H1 (cell line): ENCODE data around the gene SLC8A1. TPM values are rescaled to one million over a fixed set of nuclear protein-coding genes. Genes with fewer than 3 reads are reported as not detected.

Experiments used
- CTCF ChIA-PET: fragments of 300-600 bp; sonication (Branson Sonifier 250); formaldehyde crosslinking; loops from one replicate; lab custom pipeline; 2021; ENCODE audit not compliant: partially characterized antibody; lab: Charles Lee
- POLR2A ChIA-PET: fragments of 300-600 bp; sonication (Branson Sonifier 250); formaldehyde crosslinking; loops from one replicate; lab custom pipeline; 2021; ENCODE audit warnings: inconsistent platforms; ENCODE audit not compliant: partially characterized antibody; lab: Charles Lee
- DNase-seq, 2 experiments: peaks; one replicate each; pipeline versions ENCODE4 v3.0.0 to v3.0.0-alpha.2; 2010 to 2022; ENCODE audit warnings: low spot score in 2 of 2, low read depth in 1 of 2, mixed read lengths in 1 of 2
- FAIRE-seq: peaks from 2 replicates; lab custom pipeline; 2011; peaks lifted over from hg19 to GRCh38; lab: Jason Lieb, UNC
- H2AFZ ChIP-seq: 2 replicates; pipeline ENCODE4 v1.8.1; 2012; ENCODE audit warnings: low read length, inconsistent platforms
- H2AK5ac ChIP-seq: 2 replicates; pipeline ENCODE4 v1.6.1; 2013; ENCODE audit warnings: low read depth, low read length
- H2BK120ac ChIP-seq: replicated peaks from 2 replicates; pipeline ENCODE3; 2013; ENCODE audit warnings: low read depth, low read length, inconsistent platforms
- H2BK12ac ChIP-seq: 2 replicates; pipeline ENCODE4 v1.6.1; 2013; ENCODE audit warnings: low read depth, low read length
- H2BK15ac ChIP-seq: 2 replicates; pipeline ENCODE4 v1.6.1; 2013; ENCODE audit warnings: low read length
- H2BK20ac ChIP-seq: 2 replicates; pipeline ENCODE4 v1.6.1; 2013; ENCODE audit warnings: low read length
- H2BK5ac ChIP-seq: 2 replicates; pipeline ENCODE4 v1.6.1; 2013; ENCODE audit warnings: low read depth, low read length
- H3K14ac ChIP-seq: 2 replicates; pipeline ENCODE4 v1.6.1; 2013; ENCODE audit warnings: inconsistent platforms; ENCODE audit not compliant: insufficient read length
- H3K18ac ChIP-seq: 2 replicates; pipeline ENCODE4 v1.6.1; 2013; ENCODE audit warnings: low read length; ENCODE audit errors: extremely low read depth
- H3K23ac ChIP-seq: 2 replicates; pipeline ENCODE4 v1.6.1; 2013; ENCODE audit warnings: inconsistent platforms; ENCODE audit not compliant: insufficient read length
- H3K23me2 ChIP-seq: 2 replicates; pipeline ENCODE4 v1.6.1; 2013; ENCODE audit warnings: low read depth, low read length
- H3K27ac ChIP-seq: 2 replicates; pipeline ENCODE4 v1.6.1; 2011; ENCODE audit warnings: low read depth, low read length, inconsistent platforms
- H3K27me3 ChIP-seq, 4 experiments: replicated peaks in 1 of 4; 1 replicate in 1 of 4; 2 replicates in 3 of 4; pipeline versions ENCODE4 v1.6.1 to v1.8.1; 2011 to 2013; ENCODE audit warnings: low read length in 3 of 4, mild to moderate bottlenecking in 3 of 4, inconsistent platforms in 2 of 4, mixed read lengths in 2 of 4, moderate library complexity in 1 of 4; ENCODE audit not compliant: control insufficient read depth in 3 of 4, insufficient read depth in 3 of 4; ENCODE audit errors: extremely low read depth in 1 of 4
- H3K36me3 ChIP-seq, 4 experiments: 2 replicates each; pipeline versions ENCODE4 v1.6.1 to v1.8.1; 2011 to 2013; ENCODE audit warnings: mild to moderate bottlenecking in 4 of 4, low read length in 3 of 4, moderate library complexity in 2 of 4, control low read depth in 1 of 4, inconsistent platforms in 1 of 4; ENCODE audit not compliant: insufficient read depth in 4 of 4, control insufficient read depth in 2 of 4
- H3K4ac ChIP-seq: replicated peaks from 2 replicates; pipeline ENCODE3; 2013; ENCODE audit warnings: low read length, low read depth, mixed read lengths, inconsistent platforms; ENCODE audit not compliant: insufficient read length
- H3K4me1 ChIP-seq, 4 experiments: replicated peaks in 1 of 4; 1 replicate in 1 of 4; 2 replicates in 3 of 4; pipeline versions ENCODE4 v1.6.1 to v1.8.1; 2011 to 2013; ENCODE audit warnings: low read length in 3 of 4, inconsistent platforms in 2 of 4, mixed read lengths in 1 of 4; ENCODE audit not compliant: insufficient read depth in 4 of 4, control insufficient read depth in 3 of 4
- H3K4me2 ChIP-seq, 2 experiments: 2 replicates each; pipeline versions ENCODE4 v1.6.1 to v1.8.1; 2011 to 2013; ENCODE audit warnings: low read depth in 2 of 2, low read length in 2 of 2, control low read depth in 1 of 2, inconsistent platforms in 1 of 2, mild to moderate bottlenecking in 1 of 2; ENCODE audit not compliant: insufficient read depth in 1 of 2
- H3K4me3 ChIP-seq, 4 experiments: fragments of 200-600, 300-600 bp in 1 of 4; sonication (generic), shearing (Covaris generic), sonication (Bioruptor Twin) in 1 of 4; 2 replicates each; pipeline versions ENCODE4 v1.5.1 to v1.8.1; 2011 to 2016; ENCODE audit warnings: low read length in 4 of 4, low read depth in 3 of 4, control low read depth in 2 of 4, inconsistent platforms in 2 of 4, mild to moderate bottlenecking in 2 of 4, mixed read lengths in 1 of 4, moderate library complexity in 1 of 4; ENCODE audit not compliant: insufficient read depth in 2 of 4; ENCODE audit errors: extremely low read depth in 1 of 4
- H3K56ac ChIP-seq: replicated peaks from 2 replicates; pipeline ENCODE3; 2013; ENCODE audit warnings: low read depth, mild to moderate bottlenecking, mixed read lengths, low read length, inconsistent platforms; ENCODE audit not compliant: insufficient read length
- H3K79me1 ChIP-seq: 2 replicates; pipeline ENCODE4 v1.6.1; 2013; ENCODE audit warnings: low read depth, low read length, control low read depth
- H3K79me2 ChIP-seq, 2 experiments: 2 replicates each; pipeline versions ENCODE4 v1.6.1 to v1.8.1; 2012 to 2013; ENCODE audit warnings: low read length in 2 of 2, mild to moderate bottlenecking in 2 of 2, inconsistent platforms in 1 of 2; ENCODE audit not compliant: insufficient read depth in 2 of 2, control insufficient read depth in 1 of 2
- H3K9ac ChIP-seq, 4 experiments: replicated peaks in 1 of 4; 1 replicate in 1 of 4; 2 replicates in 3 of 4; pipeline versions ENCODE4 v1.6.1 to v1.8.1; 2011 to 2013; ENCODE audit warnings: low read depth in 3 of 4, low read length in 3 of 4, control low read depth in 2 of 4, mild to moderate bottlenecking in 2 of 4, moderate library complexity in 2 of 4, inconsistent platforms in 1 of 4; ENCODE audit errors: extremely low read depth in 1 of 4
- H3K9me3 ChIP-seq, 2 experiments: 2 replicates each; pipeline versions ENCODE4 v1.6.1 to v1.8.1; 2012 to 2013; ENCODE audit warnings: mild to moderate bottlenecking in 2 of 2, moderate library complexity in 2 of 2, control low read depth in 1 of 2, inconsistent platforms in 1 of 2, low read depth in 1 of 2, low read length in 1 of 2, mixed read lengths in 1 of 2; ENCODE audit not compliant: insufficient read depth in 2 of 2
- H4K20me1 ChIP-seq, 2 experiments: replicated peaks in 1 of 2; 2 replicates each; pipeline versions ENCODE3 to v1.8.1; 2011 to 2013; ENCODE audit warnings: inconsistent platforms in 2 of 2, low read length in 2 of 2, mild to moderate bottlenecking in 1 of 2; ENCODE audit not compliant: insufficient read depth in 2 of 2, control insufficient read depth in 1 of 2
- H4K5ac ChIP-seq: 2 replicates; pipeline ENCODE4 v1.6.1; 2013; ENCODE audit warnings: low read length, low read depth, mixed read lengths, inconsistent platforms; ENCODE audit not compliant: insufficient read length
- H4K8ac ChIP-seq: 2 replicates; pipeline ENCODE4 v1.8.0; 2013; ENCODE audit warnings: mild to moderate bottlenecking, moderate library complexity, low read length, inconsistent platforms; ENCODE audit not compliant: insufficient read depth; ENCODE audit errors: extremely low read depth
- H4K91ac ChIP-seq: replicated peaks from 2 replicates; pipeline ENCODE3; 2013; ENCODE audit warnings: low read length, mixed read lengths, inconsistent platforms; ENCODE audit not compliant: insufficient read length
- BCL11A ChIP-seq, 2 experiments: IDR thresholded peaks; one replicate each; pipeline ENCODE4 v1.6.1; 2011; ENCODE audit warnings: low read depth in 2 of 2, low read length in 2 of 2, mild to moderate bottlenecking in 2 of 2
- E2F6 ChIP-seq: IDR thresholded peaks from 2 replicates; pipeline ENCODE4 v1.6.1; 2012; ENCODE audit warnings: inconsistent platforms
- KDM4A ChIP-seq: IDR thresholded peaks from one replicate; pipeline ENCODE4 v1.7.1; 2012; ENCODE audit warnings: low read depth, mild to moderate bottlenecking, moderate library complexity, low read length, inconsistent platforms; ENCODE audit not compliant: severe bottlenecking
- WGBS, 2 experiments: shearing (Covaris generic) in 1 of 2; methylation state at CpG; one replicate each; pipeline versions ENCODE4 v1.1.6 to v1.1.7; 2013 to 2015; ENCODE audit warnings: low lambda C conversion rate in 2 of 2, mixed read lengths in 2 of 2, inconsistent platforms in 1 of 2, low coverage in 1 of 2, missing lambda C conversion rate in 1 of 2; ENCODE audit not compliant: insufficient replicate concordance in 2 of 2, insufficient coverage in 1 of 2, insufficient read length in 1 of 2; ENCODE audit errors: extremely low coverage in 1 of 2, missing lambda C conversion rate in 1 of 2; 5-methylcytosine and 5-hydroxymethylcytosine counted together
- polyA plus RNA-seq, 7 experiments: library from polyadenylated mRNA; depleted of rRNA in 3 of 7; stranded (reverse) in 5 of 7; unstranded in 2 of 7; fragments of >200 nt in 5 of 7; fragments of 200-250 nt in 2 of 7; gene quantifications; 1 replicate in 5 of 7; 2 replicates in 1 of 7; 4 replicates in 1 of 7; pipeline versions ENCODE4 v1.2.1 to v1.2.3, GENCODE V29; 2011 to 2013; ENCODE audit warnings: missing spikeins in 2 of 7, mixed read lengths in 2 of 7
- total RNA-seq: library from RNA; stranded (reverse); fragmentation: NEBNext Ultra II Directional; extraction: Animal tissue kit (Norgen Biotek cat#: 25700); gene quantifications from 2 replicates; pipeline ENCODE4 v1.2.1, GENCODE V29; 2021

Gene SLC8A1
- total and polyA plus RNA-seq, 2 of the 8 experiments (the other 6 are each of a cell fraction or from before 2014, with no cell fraction given): 0.68 to 3.6 TPM

- Histone ChIP-seq H3K4ac (no peak overlapping the region), H3K23me2 (no peaks in the 10 kb centered on the region), H2BK15ac (no peak overlapping the region), H2BK120ac (no peak overlapping the region), H3K79me2 (no peaks in the 10 kb centered on the region), H3K27me3 (no peaks in the 10 kb centered on the region), H3K18ac (no peak overlapping the region), H3K9me3 (peaks cover 0 to 6% of the 10 kb centered on the region in 2 experiments; a peak in 1 of 4 replicates), H4K8ac (no peak overlapping the region), H3K79me1 (no peaks in the 10 kb centered on the region), H3K4me3 (no peak overlapping the region), H4K20me1 (no peaks in the 10 kb centered on the region), H3K23ac (no peak overlapping the region), H4K5ac (no peak overlapping the region), H3K27ac (no peak overlapping the region), H4K91ac (no peak overlapping the region), H3K9ac (no peak overlapping the region), H2BK12ac (no peak overlapping the region), H3K36me3 (no peaks in the 10 kb centered on the region), H3K4me2 (no peak overlapping the region), H2AK5ac (no peak overlapping the region), H2BK20ac (no peak overlapping the region), H3K14ac (no peak overlapping the region), H2BK5ac (no peak overlapping the region), H3K56ac (no peak overlapping the region), H3K4me1 (peaks cover 0 to 7% (median 0%) of the 10 kb centered on the region in 4 experiments; a peak in 2 of 7 replicates), H2AFZ (no peak overlapping the region)
- WGBS, 2 experiments: 99% methylated on average over 5 of the region's 5 CpGs; no CpG with 5 or more reads in 1 of the 2 experiments
- ChIA-PET CTCF (interaction anchor here (0.9 kb wide), 1 partner anchor 326 kb away, joined by 3 read pairs; no protein-coding TSS in a partner anchor), POLR2A (no interaction called here)
- TF ChIP-seq E2F6 (no peak), BCL11A (IDR thresholded peaks at IDR 0.05; ENCODE audit: low read depth in 2 of 2, low read length in 2 of 2) (no peak), KDM4A (no peak)
- DNase-seq: no peak
- FAIRE-seq: no peak
Observed at GRCh38 chr2:40240070-40240469, 211.8 kb downstream of the SLC8A1 start.
